Stomach (tissue), 9 donors: ENCODE measurements around the gene CPNE9. TPM values are rescaled to one million over a fixed set of nuclear protein-coding genes. Genes with fewer than 3 reads are reported as not detected.

Experiments
- DNase-seq, 2 donors: peaks; one replicate each; pipeline versions ENCODE4 v3.0.0 to v3.0.0-alpha.2; 2013 to 2019
- H3K27ac ChIP-seq, 5 donors: fragments of 200-600 bp in 4 of 5; sonication (generic) in 4 of 5; one replicate each; pipeline ENCODE4 v1.5.1; 2013 to 2019; ENCODE audit warnings: mild to moderate bottlenecking in 1 of 5, moderate library complexity in 1 of 5
- H3K27me3 ChIP-seq, 3 donors: fragments of 200-600 bp; sonication (generic); one replicate each; pipeline ENCODE4 v1.5.1; 2017 to 2019; ENCODE audit warnings: mixed run types in 1 of 3
- H3K36me3 ChIP-seq, 4 donors: fragments of 200-600 bp; sonication (generic); 1 replicate in 3 of 4; 2 replicates in 1 of 4; pipeline ENCODE4 v1.5.1; 2016 to 2019
- H3K4me1 ChIP-seq, 4 donors: fragments of 200-600 bp; sonication (generic); one replicate each; pipeline ENCODE4 v1.5.1; 2016 to 2019
- H3K4me3 ChIP-seq, 4 donors: fragments of 200-600 bp; sonication (generic) in 3 of 4; one replicate each; pipeline ENCODE4 v1.5.1; 2016 to 2019; ENCODE audit warnings: mild to moderate bottlenecking in 1 of 4
- H3K9me3 ChIP-seq, 4 donors: fragments of 200-600 bp; sonication (generic); one replicate each; pipeline ENCODE4 v1.5.1; 2016 to 2019
- EP300 ChIP-seq: sonication (generic); formaldehyde crosslinking; IDR thresholded peaks from one replicate; pipeline ENCODE4 v1.6.1; 2017; ENCODE audit warnings: antibody characterized with exemption
- POLR2A ChIP-seq, 4 donors: fragments of 450-650 bp; IDR thresholded peaks; one replicate each; pipeline ENCODE4 v1.6.1; 2016; ENCODE audit warnings: antibody characterized with exemption in 4 of 4, control low read depth in 2 of 4, mild to moderate bottlenecking in 1 of 4, moderate library complexity in 1 of 4
- POLR2AphosphoS5 ChIP-seq, 3 donors: sonication (generic); formaldehyde crosslinking; IDR thresholded peaks; one replicate each; pipeline ENCODE4 v1.6.1; 2016; ENCODE audit warnings: antibody characterized with exemption in 3 of 3
- WGBS, 5 donors: extraction: QIAGEN DNeasy Blood & Tissue Kit in 3 of 5; methylation state at CpG; one replicate each; pipeline versions ENCODE4 v1.1.5 to v1.1.7; 2013 to 2018; 5-methylcytosine and 5-hydroxymethylcytosine counted together
- intact Hi-C: fragments of 100-400 bp; cut with DNase I; formaldehyde crosslinking; loops from one replicate; pipeline ENCODE4 v1.15.1; 2023; ENCODE audit warnings: low total_unique reads
- polyA plus RNA-seq, 3 donors: library from polyadenylated mRNA; stranded (reverse); fragments of 200-250 nt; gene quantifications; one replicate each; pipeline ENCODE4 v1.2.3, GENCODE V29; 2013
- total RNA-seq, 5 donors: library from RNA; depleted of rRNA; stranded (reverse); fragments of >200 nt; gene quantifications; one replicate each; pipeline versions ENCODE4 v1.1.0 to v1.2.3, GENCODE V29; 2014 to 2016
- TF ChIP-seq, protein P1 (sequence below), 7 experiments: fragments of 450-650 bp in 4 of 7; fragments of 200-600 bp in 3 of 7; sonication (generic) in 3 of 7; IDR thresholded peaks; one replicate each; pipeline ENCODE4 v1.5.1; 2016 to 2019; ENCODE audit warnings: antibody characterized with exemption in 7 of 7, control low read depth in 2 of 7, mild to moderate bottlenecking in 1 of 7
- donor health status: healthy with polysubstance abuse.
- donor health status: Bipolar disorder and iron deficiency.
- donor health status: healthy.

CPNE9 gene
- total and polyA plus RNA-seq, 8 donors: 0.10 to 0.19 TPM; not detected in 6

DNA sequence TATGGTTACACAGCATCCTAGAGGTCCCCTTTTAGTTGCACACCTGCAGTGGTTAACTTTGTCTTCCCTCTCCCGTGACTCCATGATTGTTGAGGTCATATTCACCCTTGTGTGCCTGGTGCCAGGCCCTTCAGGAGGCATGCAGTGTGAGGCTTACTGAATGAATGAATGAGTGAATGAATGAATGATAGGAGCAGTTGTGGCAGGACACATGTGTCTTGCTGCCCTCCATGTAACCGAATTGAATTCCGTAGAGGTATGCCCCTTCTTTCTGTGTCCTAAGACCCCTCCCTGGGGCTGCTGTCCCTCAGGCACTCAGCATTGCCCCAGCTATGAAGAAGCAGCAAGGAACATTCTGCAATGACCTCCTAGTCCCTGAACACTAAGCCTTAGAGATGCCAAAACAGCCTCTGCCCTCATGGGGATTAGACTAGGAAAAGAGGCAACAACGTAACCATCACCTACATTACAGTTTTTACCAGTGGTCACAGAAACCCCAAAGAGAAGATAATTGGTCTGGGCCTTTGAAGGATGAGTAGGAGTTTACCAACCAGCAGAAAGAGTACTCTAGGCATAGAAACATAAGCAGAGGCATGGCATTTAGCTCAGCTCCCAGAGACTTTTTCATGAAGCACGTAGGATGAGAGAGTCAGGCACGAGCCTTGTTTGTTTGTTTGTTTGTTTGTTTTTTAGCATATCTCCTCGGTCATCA, 22.5 kb upstream of the CPNE9 start:
- Histone ChIP-seq H3K4me1 (peaks cover 0 to 4% (median 0%) of the 10 kb centered on the region in 4 donors), H3K27ac (no peak overlapping the region), H3K36me3 (peaks cover 96 to 100% (median 100%) of the 10 kb centered on the region in 4 donors), H3K9me3 (no peaks in the 10 kb centered on the region), H3K4me3 (no peak overlapping the region), H3K27me3 (no peaks in the 10 kb centered on the region)
- 76 to 81% (median 78%) methylated on average over 7 of the region's 7 CpGs for WGBS, 5 donors
- DNase-seq: no peak
- TF ChIP-seq EP300 (no peak), POLR2A (IDR thresholded peaks at IDR 0.05) (no peak), POLR2AphosphoS5 (IDR thresholded peaks at IDR 0.05) (no peak)
- TF ChIP-seq, protein P1, sequence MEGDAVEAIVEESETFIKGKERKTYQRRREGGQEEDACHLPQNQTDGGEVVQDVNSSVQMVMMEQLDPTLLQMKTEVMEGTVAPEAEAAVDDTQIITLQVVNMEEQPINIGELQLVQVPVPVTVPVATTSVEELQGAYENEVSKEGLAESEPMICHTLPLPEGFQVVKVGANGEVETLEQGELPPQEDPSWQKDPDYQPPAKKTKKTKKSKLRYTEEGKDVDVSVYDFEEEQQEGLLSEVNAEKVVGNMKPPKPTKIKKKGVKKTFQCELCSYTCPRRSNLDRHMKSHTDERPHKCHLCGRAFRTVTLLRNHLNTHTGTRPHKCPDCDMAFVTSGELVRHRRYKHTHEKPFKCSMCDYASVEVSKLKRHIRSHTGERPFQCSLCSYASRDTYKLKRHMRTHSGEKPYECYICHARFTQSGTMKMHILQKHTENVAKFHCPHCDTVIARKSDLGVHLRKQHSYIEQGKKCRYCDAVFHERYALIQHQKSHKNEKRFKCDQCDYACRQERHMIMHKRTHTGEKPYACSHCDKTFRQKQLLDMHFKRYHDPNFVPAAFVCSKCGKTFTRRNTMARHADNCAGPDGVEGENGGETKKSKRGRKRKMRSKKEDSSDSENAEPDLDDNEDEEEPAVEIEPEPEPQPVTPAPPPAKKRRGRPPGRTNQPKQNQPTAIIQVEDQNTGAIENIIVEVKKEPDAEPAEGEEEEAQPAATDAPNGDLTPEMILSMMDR (IDR thresholded peaks at IDR 0.05): no peak
- intact Hi-C loops: no loop called here

DNA sequence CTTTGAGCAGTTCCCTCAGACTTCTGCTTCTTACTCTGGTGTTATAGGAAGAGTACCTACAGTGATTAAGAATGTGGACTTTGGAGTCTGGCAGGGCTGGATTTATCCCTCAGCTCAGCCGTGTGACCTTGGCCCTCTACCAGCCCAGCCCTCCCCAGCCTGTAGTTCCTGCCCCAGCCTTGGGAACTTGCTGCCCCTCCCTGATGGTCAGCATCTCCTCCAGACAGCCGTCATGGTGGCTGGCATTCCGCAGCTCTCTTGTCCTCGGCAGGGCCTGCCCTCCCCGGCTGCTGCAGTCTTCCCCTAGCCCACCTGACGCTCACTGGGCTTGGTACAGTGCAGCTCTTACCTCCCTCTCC, 21.9 kb upstream of the CPNE9 start:
- H3K27ac ChIP-seq: no peak overlapping the region
- H3K4me1 ChIP-seq: peaks cover 0 to 4% (median 0%) of the 10 kb centered on the region in 4 donors
- TF ChIP-seq POLR2A (IDR thresholded peaks at IDR 0.05) (no peak), EP300 (no peak), POLR2AphosphoS5 (IDR thresholded peaks at IDR 0.05) (no peak)
- TF ChIP-seq, protein P1 (IDR thresholded peaks at IDR 0.05): no peak
- peak; percentile 37 to 55 for DNase-seq
- H3K36me3 ChIP-seq: peaks cover 96 to 100% (median 100%) of the 10 kb centered on the region in 4 donors
- intact Hi-C loops: no loop called here
- WGBS, 5 donors: 50 to 80% (median 68%) methylated on average over 2 to 6 of the region's 6 CpGs
- no peak overlapping the region for H3K4me3 ChIP-seq
- no peaks in the 10 kb centered on the region for H3K9me3 ChIP-seq
- no peaks in the 10 kb centered on the region for H3K27me3 ChIP-seq

DNA sequence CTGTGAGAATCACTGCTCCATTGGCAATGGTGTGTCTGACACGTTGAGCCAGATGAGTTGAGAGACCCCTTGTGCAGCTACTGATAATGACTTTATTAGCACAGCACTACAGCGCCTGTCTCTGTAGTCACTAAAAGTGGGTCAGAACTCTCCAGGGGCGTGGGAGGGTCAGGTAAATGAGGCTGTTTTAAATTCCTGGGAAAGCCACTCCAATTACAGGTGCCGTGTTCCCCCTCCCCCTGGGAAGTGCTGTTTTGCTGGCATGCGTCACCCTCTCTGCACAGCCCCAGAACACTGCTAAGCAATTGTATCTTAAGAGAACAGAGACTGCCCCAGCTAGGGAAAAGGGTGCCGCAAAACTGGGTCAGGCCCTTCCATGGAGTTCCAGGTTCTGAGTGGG, 21.5 kb upstream of the CPNE9 start:
- intact Hi-C loops: no loop called here
- peaks cover 96 to 100% (median 100%) of the 10 kb centered on the region in 4 donors for H3K36me3 ChIP-seq
- DNase-seq: no peak
- H3K4me1 ChIP-seq: peaks cover 0 to 4% (median 0%) of the 10 kb centered on the region in 4 donors
- H3K4me3 ChIP-seq: no peak overlapping the region
- no peaks in the 10 kb centered on the region for H3K9me3 ChIP-seq
- no peaks in the 10 kb centered on the region for H3K27me3 ChIP-seq
- no peak overlapping the region for H3K27ac ChIP-seq
- WGBS, 5 donors: 88 to 100% (median 90%) methylated on average over 5 to 6 of the region's 6 CpGs
- no peak for TF ChIP-seq EP300
- no peak for TF ChIP-seq POLR2AphosphoS5 (IDR thresholded peaks at IDR 0.05)

DNA sequence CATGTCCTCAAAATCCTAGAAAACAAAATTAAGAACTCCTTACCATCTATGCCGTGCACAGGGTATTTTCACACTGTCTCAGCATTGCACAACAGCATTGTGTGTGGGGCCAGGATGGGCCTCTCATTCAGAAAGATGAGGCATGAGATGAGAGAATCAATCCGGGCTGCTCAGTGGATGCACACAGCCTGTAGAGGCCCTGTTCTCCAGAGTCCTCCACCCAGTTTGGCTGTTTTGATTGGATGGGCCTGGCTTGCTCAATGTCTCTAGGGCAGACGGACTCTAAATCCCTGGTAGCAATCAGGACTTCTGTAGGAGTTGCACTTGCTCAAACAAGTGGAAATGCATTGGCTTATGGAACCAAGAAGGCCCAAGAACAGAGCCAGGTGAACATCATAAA, 20.2 kb upstream of the CPNE9 start:
- 87 to 98% (median 95%) methylated on average over 3 of the region's 3 CpGs for WGBS, 5 donors
- intact Hi-C loops: no loop called here
- no peak for DNase-seq

More for the DNA sequence above, 20.2 kb upstream of the CPNE9 start:
- Histone ChIP-seq H3K27me3 (no peaks in the 10 kb centered on the region), H3K27ac (no peak overlapping the region), H3K9me3 (no peaks in the 10 kb centered on the region), H3K4me3 (no peak overlapping the region), H3K4me1 (peaks cover 0 to 4% (median 0%) of the 10 kb centered on the region in 4 donors), H3K36me3 (peaks cover 96 to 100% (median 100%) of the 10 kb centered on the region in 4 donors)
- TF ChIP-seq EP300 (no peak), POLR2AphosphoS5 (IDR thresholded peaks at IDR 0.05) (no peak)
- TF ChIP-seq, protein P1 (IDR thresholded peaks at IDR 0.05): no peak
